ENCODE measurements around the gene TMEM121. TPM values are rescaled to one million over a fixed set of nuclear protein-coding genes. Genes with fewer than 3 reads are reported as not detected.
A peak's percentile ranks its signal among the peaks of the same experiment; 100 is the strongest.

Gene TMEM121
- total RNA-seq, 1 experiment from 2014 or later: not detected

- intact Hi-C loops (cut with micrococcal nuclease; ENCODE audit: unreplicated experiment): loop anchor here (2.0 kb wide), 1 partner anchor 109 kb away; no protein-coding TSS in a partner anchor
- H3K27ac Mint-ChIP-seq (ENCODE audit: unreplicated experiment): no peak overlapping the region
- no peak overlapping the region for H3K4me3 Mint-ChIP-seq (ENCODE audit: unreplicated experiment)
- Histone ChIP-seq H3K36me3 (ENCODE audit: control insufficient read depth, insufficient read depth, low read length) (no peaks in the 10 kb centered on the region), H3K4me3 (ENCODE audit: low read depth, low read length) (no peak overlapping the region), H3K27me3 (replicated peaks; ENCODE audit: control insufficient read depth, insufficient read depth, low read length) (no peaks in the 10 kb centered on the region; the same call in 1 of the 2 replicates), H3K4me1 (peaks cover 25% of the 10 kb centered on the region), H3K9me3 (no peaks in the 10 kb centered on the region)
- H3K36me3 Mint-ChIP-seq (ENCODE audit: insufficient read depth, unreplicated experiment): peaks cover 9% of the 10 kb centered on the region
- peaks cover 13% of the 10 kb centered on the region for H3K4me1 Mint-ChIP-seq (ENCODE audit: low read depth, unreplicated experiment)
- BruUV-seq (replicated peaks): no TSS peak
- POLR2A ChIA-PET: no interaction called here
- no peak for DNase-seq
- no peak for TF ChIP-seq CTCF (IDR thresholded peaks at IDR 0.05; ENCODE audit: insufficient read depth in 1 of 2, low read depth in 1 of 2, low read length in 1 of 2, severe bottlenecking in 1 of 2, unreplicated experiment in 1 of 2)
- CTCF ChIA-PET: no interaction called here
- H3K9me3 Mint-ChIP-seq (ENCODE audit: unreplicated experiment): no peaks in the 10 kb centered on the region
- peaks cover 7% of the 10 kb centered on the region for H3K27me3 Mint-ChIP-seq (ENCODE audit: insufficient read depth, unreplicated experiment)
Measured at GRCh38 chr14:105479431-105480158, 46.8 kb upstream of the TMEM121 start.

GRCh38 chr14:105480199-105480746 is 46.1 kb upstream of the TMEM121 start:
- no peak for DNase-seq
- Histone ChIP-seq H3K9me3 (no peaks in the 10 kb centered on the region), H3K4me3 (ENCODE audit: low read depth, low read length) (no peak overlapping the region), H3K36me3 (ENCODE audit: control insufficient read depth, insufficient read depth, low read length) (no peaks in the 10 kb centered on the region), H3K4me1 (peaks cover 19% of the 10 kb centered on the region), H3K27me3 (replicated peaks; ENCODE audit: control insufficient read depth, insufficient read depth, low read length) (no peaks in the 10 kb centered on the region; the same call in 1 of the 2 replicates)
- TF ChIP-seq CTCF (IDR thresholded peaks at IDR 0.05; ENCODE audit: insufficient read depth in 1 of 2, low read depth in 1 of 2, low read length in 1 of 2, severe bottlenecking in 1 of 2, unreplicated experiment in 1 of 2): no peak
- H3K4me1 Mint-ChIP-seq (ENCODE audit: low read depth, unreplicated experiment): peaks cover 13% of the 10 kb centered on the region
- peaks cover 7% of the 10 kb centered on the region for H3K27me3 Mint-ChIP-seq (ENCODE audit: insufficient read depth, unreplicated experiment)
- POLR2A ChIA-PET: interaction anchor here (1.0 to 2.0 kb wide), 3 partner anchors 10 to 179 kb away, joined by 4 to 14 read pairs (median 7); partner anchors contain the start of gene BRF1
- H3K36me3 Mint-ChIP-seq (ENCODE audit: insufficient read depth, unreplicated experiment): peaks cover 9% of the 10 kb centered on the region
- CTCF ChIA-PET: interaction anchor here (0.6 to 1.9 kb wide), 17 partner anchors 8 to 728 kb away, joined by 3 to 57 read pairs (median 5); partner anchors contain the start of genes PACS2, SIVA1 and TEDC1
- peak overlapping the region; percentile 96 for H3K27ac Mint-ChIP-seq (ENCODE audit: unreplicated experiment)
- no TSS peak for BruUV-seq (replicated peaks)
- H3K4me3 Mint-ChIP-seq (ENCODE audit: unreplicated experiment): peak overlapping the region; percentile 78
- intact Hi-C loops (cut with micrococcal nuclease; ENCODE audit: unreplicated experiment): loop anchor here (2.0 kb wide), 1 partner anchor 109 kb away; no protein-coding TSS in a partner anchor
- H3K9me3 Mint-ChIP-seq (ENCODE audit: unreplicated experiment): no peaks in the 10 kb centered on the region
